A549 treated with CpdA at 1 μM for 4 hours (cell line): ENCODE results near the gene FBXL5. TPM values are rescaled to one million over a fixed set of nuclear protein-coding genes. Genes with fewer than 3 reads are reported as not detected.

Experiments used
- total RNA-seq: library from RNA; stranded (reverse); fragments of 200-300 nt; extraction: Qiagen RNA extraction; gene quantifications from 5 replicates; pipeline ENCODE4 v1.2.3, GENCODE V29; 2022; ENCODE audit warnings: low read depth

FBXL5 gene
- total RNA-seq = 26.5 to 35.1 TPM (median 30.8 TPM) in 5 replicates

GRCh38 chr4:15655223-15656037 lies at the start of gene FBXL5:
Gene FBXL5 (minus strand): TSS chr4:15655357. CDS start chr4:15655287, 70 bp downstream.

GRCh38 chr4:15702941-15703403 lies 47.8 kb upstream of the FBXL5 start, which contains the start of gene BST1:
Gene BST1 (plus strand): TSS chr4:15703065. CDS start chr4:15703145, 80 bp downstream.

GRCh38 chr4:15681372-15682241 lies 26.4 kb upstream of the FBXL5 start, which contains the start of gene FAM200B:
Gene FAM200B (plus strand): TSS chr4:15681827. CDS start chr4:15686978, 5,151 bp downstream.

Other genes with a start within 250 kb of the FBXL5 start
- gene C1QTNF7, start 227.3 kb downstream of the FBXL5 start, total RNA-seq = not detected in 5 replicates
- 10.0 to 14.3 TPM (median 12.9 TPM) in 5 replicates for gene CC2D2A, start 185.5 kb downstream of the FBXL5 start, total RNA-seq
- 31.4 to 37.4 TPM (median 32.3 TPM) in 5 replicates for gene FAM200B, start 26.5 kb upstream of the FBXL5 start, total RNA-seq
- gene BST1, start 47.7 kb upstream of the FBXL5 start, total RNA-seq = 15.8 to 20.7 TPM (median 18.2 TPM) in 5 replicates
- 7.9 to 10.4 TPM (median 8.6 TPM) in 5 replicates for gene CD38, start 123.0 kb upstream of the FBXL5 start, total RNA-seq